GM21423 (cell line): ENCODE results near the gene GPATCH4.

Experiments used
- ATAC-seq: cut with Tn5 transposase; IDR thresholded peaks from one replicate; pipeline ENCODE4 v1.9.1; 2021; ENCODE audit warnings: mild to moderate bottlenecking, moderate library complexity; ENCODE audit not compliant: unreplicated experiment

GPATCH4 gene

GRCh38 chr1:156551066-156551643 lies 50.1 kb downstream of the GPATCH4 start:
- no peak for ATAC-seq

GRCh38 chr1:156550346-156550745 lies 50.9 kb downstream of the GPATCH4 start:
- no peak for ATAC-seq

- ATAC-seq, result no peak
These were observed 51.4 kb downstream of the GPATCH4 start for GRCh38 chr1:156549831-156550230.

DNA sequence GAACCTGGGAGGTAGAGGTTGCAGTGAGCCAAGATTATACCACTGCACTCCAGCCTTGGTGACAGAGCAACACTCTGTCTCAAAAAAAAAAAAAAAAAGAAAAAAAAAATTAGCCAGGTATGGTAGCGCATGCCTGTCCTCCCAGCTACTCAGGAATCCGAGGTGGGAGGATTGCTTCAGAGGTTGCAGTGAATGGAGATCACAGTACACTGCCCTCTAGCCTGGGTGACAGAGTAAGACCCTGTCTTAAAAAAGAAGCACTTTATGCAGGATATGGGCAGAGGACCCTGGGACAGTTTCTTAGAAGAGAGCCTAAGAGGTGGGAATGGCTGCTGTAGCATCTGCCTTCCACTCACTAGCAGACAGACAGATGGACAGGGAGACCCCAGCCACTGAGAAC lies 51.9 kb downstream of the GPATCH4 start:
- ATAC-seq, result no peak

DNA sequence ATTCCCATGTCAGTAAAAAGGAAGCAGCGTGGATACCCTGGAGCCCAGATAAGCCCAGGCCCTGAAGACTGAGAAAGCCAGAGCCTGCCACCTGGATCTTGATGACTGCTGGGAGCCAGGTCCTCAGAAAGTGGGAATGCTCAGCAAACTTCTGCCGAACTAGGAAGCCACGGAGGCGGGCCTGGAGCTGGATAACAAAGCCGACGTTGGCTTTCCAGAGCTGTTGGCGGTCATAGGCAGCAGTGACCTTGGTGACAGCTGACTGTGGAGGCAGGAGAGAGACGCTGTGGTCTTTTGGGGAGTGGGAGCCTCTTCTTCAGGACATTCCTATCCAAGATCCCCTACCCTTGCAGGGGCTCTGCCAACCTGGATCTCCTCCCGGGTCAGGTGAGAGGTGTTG lies 53.3 kb downstream of the GPATCH4 start:
- ATAC-seq, result no peak

DNA sequence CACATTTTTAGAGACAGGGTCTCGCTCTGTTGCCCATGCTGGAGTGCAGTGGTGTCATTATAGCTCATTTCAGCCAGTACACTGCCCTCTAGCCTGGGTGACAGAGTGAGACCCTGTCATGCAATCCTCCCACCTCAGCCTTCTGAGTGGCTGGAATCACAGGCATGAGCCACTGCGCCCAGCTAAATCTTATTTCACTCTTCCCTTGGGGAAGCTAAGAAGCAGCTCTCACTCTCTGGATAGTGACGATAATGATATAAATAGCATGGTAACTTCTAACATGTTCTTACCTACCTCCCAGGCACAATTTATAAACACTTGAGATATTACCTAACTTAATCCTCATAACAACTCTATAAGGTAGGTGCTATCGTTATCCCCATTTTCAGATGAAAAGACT lies 53.8 kb downstream of the GPATCH4 start:
- ATAC-seq, result no peak

GRCh38 chr1:156546267-156546666 lies 55.0 kb downstream of the GPATCH4 start:
- no peak for ATAC-seq

DNA sequence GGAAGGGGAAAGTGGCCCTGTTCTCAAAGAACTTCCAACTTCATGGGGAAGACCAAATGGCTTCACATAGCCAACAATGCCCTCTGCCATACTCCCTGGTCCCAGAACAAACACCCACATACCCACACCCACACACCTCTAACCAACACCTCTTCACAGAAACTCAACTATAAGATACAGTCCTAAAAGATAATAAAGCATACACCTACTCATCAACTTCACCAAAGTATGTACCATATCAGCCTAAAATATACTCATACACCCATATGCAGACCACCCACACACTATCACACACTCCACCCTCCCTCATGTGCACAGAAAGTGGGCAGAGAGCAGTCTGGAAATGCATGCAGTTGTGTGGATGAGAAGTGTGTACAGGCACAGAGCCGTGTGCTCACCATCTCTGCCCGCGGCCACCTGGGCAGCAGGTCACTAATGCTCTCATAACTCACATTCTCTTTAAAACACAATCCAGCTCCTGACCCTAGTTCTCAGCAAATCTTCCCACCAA lies 56.6 kb downstream of the GPATCH4 start:
- no peak for ATAC-seq
